HG03196 (cell line): ENCODE data around the gene LRRC4C.

Source experiments
- ATAC-seq: cut with Tn5 transposase; IDR thresholded peaks from one replicate; pipeline ENCODE4 v1.9.1; 2021; ENCODE audit not compliant: unreplicated experiment

The LRRC4C gene

GRCh38 chr11:40388097-40388818, 1071.2 kb downstream of the LRRC4C start:
- ATAC-seq: no peak

- ATAC-seq: no peak
Observed at GRCh38 chr11:40387240-40387980, 1072.0 kb downstream of the LRRC4C start.

- no peak for ATAC-seq
Observed at GRCh38 chr11:40384991-40385390, 1074.5 kb downstream of the LRRC4C start.

GRCh38 chr11:40381481-40381880, 1078.0 kb downstream of the LRRC4C start:
- no peak for ATAC-seq

GRCh38 chr11:40380835-40381234, 1078.6 kb downstream of the LRRC4C start:
- ATAC-seq: no peak

GRCh38 chr11:40376331-40376730, 1083.1 kb downstream of the LRRC4C start:
- ATAC-seq: no peak

- no peak for ATAC-seq
Observed at GRCh38 chr11:40370821-40371616, 1088.4 kb downstream of the LRRC4C start.

- ATAC-seq: no peak
Observed at GRCh38 chr11:40360206-40360798, 1099.2 kb downstream of the LRRC4C start.

- ATAC-seq: no peak
Observed at GRCh38 chr11:40354121-40354520, 1105.3 kb downstream of the LRRC4C start.

- ATAC-seq: no peak
Observed at GRCh38 chr11:40340911-40341310, 1118.5 kb downstream of the LRRC4C start.

GRCh38 chr11:40338739-40339138, 1120.7 kb downstream of the LRRC4C start:
- ATAC-seq: no peak

GRCh38 chr11:40338062-40338461, 1121.4 kb downstream of the LRRC4C start:
- ATAC-seq: no peak

GRCh38 chr11:40337118-40337517, 1122.3 kb downstream of the LRRC4C start:
- ATAC-seq: no peak

- no peak for ATAC-seq
Observed at GRCh38 chr11:40328890-40329614, 1130.4 kb downstream of the LRRC4C start.

- ATAC-seq: no peak
Observed at GRCh38 chr11:40323241-40323640, 1136.2 kb downstream of the LRRC4C start.

- ATAC-seq: no peak
Observed at GRCh38 chr11:40321537-40321936, 1137.9 kb downstream of the LRRC4C start.

- no peak for ATAC-seq
Observed at GRCh38 chr11:40316171-40316570, 1143.3 kb downstream of the LRRC4C start.

- ATAC-seq: no peak
Observed at GRCh38 chr11:40315122-40315521, 1144.3 kb downstream of the LRRC4C start.

- ATAC-seq: no peak
Observed at GRCh38 chr11:40314327-40314726, 1145.1 kb downstream of the LRRC4C start.

GRCh38 chr11:40306938-40307548, 1152.4 kb downstream of the LRRC4C start:
- ATAC-seq: peak; percentile 71
